Renal pelvis (tissue), 4 donors: ENCODE measurements around the gene OSBPL7. TPM values are rescaled to one million over a fixed set of nuclear protein-coding genes. Genes with fewer than 3 reads are reported as not detected.

Experiments
- DNase-seq: peaks from one replicate; pipeline ENCODE4 v3.0.0-alpha.2; 2013
- polyA plus RNA-seq, 3 donors: library from polyadenylated mRNA; unstranded; fragments of 120-200 nt; gene quantifications; one replicate each; pipeline ENCODE4 v1.2.1, GENCODE V29; 2013; ENCODE audit not compliant: insufficient read length in 3 of 3

OSBPL7 gene
- polyA plus RNA-seq, 3 donors: 14.5 to 18.5 (median 17.9) TPM

GRCh38 chr17:47829870-47830269, 8.3 kb upstream of the OSBPL7 start:
- no peak for DNase-seq

- no peak for DNase-seq
These were observed 1.9 kb upstream of the OSBPL7 start for GRCh38 chr17:47823519-47823918.

GRCh38 chr17:47822785-47823184, 1.2 kb upstream of the OSBPL7 start:
- DNase-seq: no peak

GRCh38 chr17:47821031-47821423, 567 bp downstream of the OSBPL7 start:
- no peak for DNase-seq

- no peak for DNase-seq
These were observed 1.4 kb downstream of the OSBPL7 start for GRCh38 chr17:47820033-47820789.

- no peak for DNase-seq
These were observed 2.1 kb downstream of the OSBPL7 start for GRCh38 chr17:47819475-47819874.

GRCh38 chr17:47818002-47818695, 3.4 kb downstream of the OSBPL7 start:
- no peak for DNase-seq

- no peak for DNase-seq
These were observed 4.6 kb downstream of the OSBPL7 start for GRCh38 chr17:47816947-47817346.

GRCh38 chr17:47816111-47816735, 5.4 kb downstream of the OSBPL7 start:
- DNase-seq: no peak

- DNase-seq: no peak
These were observed 6.3 kb downstream of the OSBPL7 start for GRCh38 chr17:47815106-47815918.

GRCh38 chr17:47813512-47814031, 8.0 kb downstream of the OSBPL7 start:
- DNase-seq: no peak

- DNase-seq: no peak
These were observed 8.5 kb downstream of the OSBPL7 start for GRCh38 chr17:47813077-47813476.

- DNase-seq: no peak
These were observed 9.3 kb downstream of the OSBPL7 start for GRCh38 chr17:47812146-47812920.

GRCh38 chr17:47811709-47812108, 9.9 kb downstream of the OSBPL7 start:
- DNase-seq: no peak

- no peak for DNase-seq
These were observed 10.5 kb downstream of the OSBPL7 start for GRCh38 chr17:47810901-47811635.

GRCh38 chr17:47810200-47810821, 11.3 kb downstream of the OSBPL7 start:
- no peak for DNase-seq

GRCh38 chr17:47808830-47809480, 12.6 kb downstream of the OSBPL7 start:
- DNase-seq: no peak

GRCh38 chr17:47808036-47808829, 13.4 kb downstream of the OSBPL7 start:
- DNase-seq: no peak
